Measurements from ENCODE around the gene PPP3R1. TPM values are rescaled to one million over a fixed set of nuclear protein-coding genes. Genes with fewer than 3 reads are reported as not detected.

Gene PPP3R1
- total and polyA plus RNA-seq, 7 donors, result 19.2 to 69.4 (median 45.7) TPM

DNA sequence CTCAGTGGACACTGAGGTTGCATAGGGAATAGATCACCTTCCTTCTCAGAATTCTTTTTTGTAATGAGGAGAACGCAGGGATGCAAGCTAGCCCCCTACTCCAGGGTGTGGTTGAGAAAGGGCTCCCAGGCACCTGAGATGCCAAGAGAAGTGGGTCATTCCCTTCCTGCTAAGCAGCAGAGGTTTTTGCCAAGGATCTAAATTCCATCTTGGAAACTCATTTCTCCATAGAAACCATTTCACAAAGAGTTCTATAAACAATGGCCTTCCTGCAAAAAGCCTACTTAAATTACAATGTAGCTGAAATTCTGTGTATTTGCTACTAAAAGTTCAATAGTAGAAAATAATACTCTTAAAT, 3.7 kb upstream of the PPP3R1 start:
- DNase-seq (no peak), ATAC-seq (no peak)
- Histone ChIP-seq H3K4me3 (no peak overlapping the region), H3K27ac (no peak overlapping the region), H3K27me3 (ENCODE audit: insufficient read depth in 3 of 3, low read length in 2 of 3) (no peaks in the 10 kb centered on the region), H3K36me3 (ENCODE audit: insufficient read depth in 1 of 2, low read depth in 1 of 2) (no peaks in the 10 kb centered on the region), H3K9me3 (no peaks in the 10 kb centered on the region), H3K4me1 (peaks cover 11% of the 10 kb centered on the region)
- 81 to 96% (median 94%) methylated on average over 1 of the region's 1 CpG for WGBS, 3 donors
- intact Hi-C loops (cut with DNase I), result loop anchor here in 1 of 2 donors (2.0 kb wide), 1 partner anchor 27 kb away; no protein-coding TSS in a partner anchor
- TF ChIP-seq, protein P1, sequence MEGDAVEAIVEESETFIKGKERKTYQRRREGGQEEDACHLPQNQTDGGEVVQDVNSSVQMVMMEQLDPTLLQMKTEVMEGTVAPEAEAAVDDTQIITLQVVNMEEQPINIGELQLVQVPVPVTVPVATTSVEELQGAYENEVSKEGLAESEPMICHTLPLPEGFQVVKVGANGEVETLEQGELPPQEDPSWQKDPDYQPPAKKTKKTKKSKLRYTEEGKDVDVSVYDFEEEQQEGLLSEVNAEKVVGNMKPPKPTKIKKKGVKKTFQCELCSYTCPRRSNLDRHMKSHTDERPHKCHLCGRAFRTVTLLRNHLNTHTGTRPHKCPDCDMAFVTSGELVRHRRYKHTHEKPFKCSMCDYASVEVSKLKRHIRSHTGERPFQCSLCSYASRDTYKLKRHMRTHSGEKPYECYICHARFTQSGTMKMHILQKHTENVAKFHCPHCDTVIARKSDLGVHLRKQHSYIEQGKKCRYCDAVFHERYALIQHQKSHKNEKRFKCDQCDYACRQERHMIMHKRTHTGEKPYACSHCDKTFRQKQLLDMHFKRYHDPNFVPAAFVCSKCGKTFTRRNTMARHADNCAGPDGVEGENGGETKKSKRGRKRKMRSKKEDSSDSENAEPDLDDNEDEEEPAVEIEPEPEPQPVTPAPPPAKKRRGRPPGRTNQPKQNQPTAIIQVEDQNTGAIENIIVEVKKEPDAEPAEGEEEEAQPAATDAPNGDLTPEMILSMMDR (IDR thresholded peaks at IDR 0.05), result no peak

DNA sequence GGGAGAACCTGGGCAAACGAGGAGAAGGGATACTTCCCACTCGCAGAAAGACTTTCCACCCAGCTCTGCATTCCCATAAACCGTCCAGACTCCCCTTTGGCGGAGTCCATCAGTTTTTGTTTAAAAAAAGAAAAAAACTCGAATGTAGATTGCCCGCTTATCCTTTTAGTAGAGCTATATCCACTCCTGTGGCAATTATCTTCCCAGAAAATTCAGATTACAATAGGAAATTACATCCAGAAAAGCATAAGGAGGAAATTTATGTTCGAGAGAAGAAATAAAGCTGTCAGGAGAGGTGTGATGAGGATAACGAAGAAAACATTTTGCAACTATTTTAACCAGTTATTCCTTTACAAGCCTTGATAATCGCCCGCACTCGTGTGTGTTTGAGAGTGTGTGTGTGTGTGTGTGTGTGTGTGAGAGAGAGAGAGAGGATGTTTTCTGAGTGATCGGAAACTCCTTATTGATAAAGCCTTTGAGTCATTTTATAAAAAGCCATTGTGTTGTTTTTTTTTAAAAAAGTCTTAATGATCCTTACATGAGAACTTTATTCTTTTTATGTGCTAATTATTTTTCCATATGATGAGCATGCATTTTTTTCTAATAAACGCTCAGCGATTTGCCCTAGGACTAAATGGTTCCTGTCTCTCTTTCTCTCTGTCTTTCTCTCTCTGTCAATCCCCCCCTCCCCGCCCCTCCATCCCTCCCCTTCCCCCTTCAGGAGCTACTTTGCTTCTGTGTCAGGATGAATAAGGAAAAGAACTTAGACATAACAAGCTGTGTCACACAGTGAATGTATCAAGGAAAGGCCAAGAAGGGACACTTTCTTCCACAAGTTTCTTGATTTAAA, 1.1 kb upstream of the PPP3R1 start:
- intact Hi-C loops (cut with DNase I), result loop anchor here (2.0 to 5.0 kb wide), 5 partner anchors 39 to 97 kb away; partner anchors contain the start of genes PNO1 (in 2 of the 2) and CNRIP1 (in 1 of the 2)
- WGBS, 3 donors, result 3 to 4% (median 4%) methylated on average over 15 of the region's 15 CpGs
- Histone ChIP-seq H3K4me3 (peak overlapping the region; percentile 91), H3K27ac (peak overlapping the region; percentile 99), H3K27me3 (ENCODE audit: insufficient read depth in 3 of 3, low read length in 2 of 3) (no peaks in the 10 kb centered on the region), H3K36me3 (ENCODE audit: insufficient read depth in 1 of 2, low read depth in 1 of 2) (no peaks in the 10 kb centered on the region), H3K9me3 (no peaks in the 10 kb centered on the region), H3K4me1 (peaks cover 35% of the 10 kb centered on the region)
- DNase-seq (no peak), ATAC-seq (no peak)
- TF ChIP-seq, protein P1 (IDR thresholded peaks at IDR 0.05), result no peak

- peak overlapping the region; percentile 99 for H3K27ac ChIP-seq
- WGBS, 3 donors, result 1% methylated on average over 31 to 78 of the region's 78 CpGs
- no peaks in the 10 kb centered on the region for H3K27me3 ChIP-seq (ENCODE audit: insufficient read depth in 3 of 3, low read length in 2 of 3)
- intact Hi-C loops (cut with DNase I), result loop anchor here (2.0 to 5.0 kb wide), 5 partner anchors 40 to 95 kb away; partner anchors contain the start of genes PNO1 (in 2 of the 2) and CNRIP1 (in 1 of the 2)
- ATAC-seq, result peak in 2 of 4 donors; percentile 13 to 16
- TF ChIP-seq, protein P1 (IDR thresholded peaks at IDR 0.05), result no peak
- peak overlapping the region; percentile 91 for H3K4me3 ChIP-seq
- peak; percentile 46 to 73 for DNase-seq
- H3K4me1 ChIP-seq, result peaks cover 50% of the 10 kb centered on the region
- no peaks in the 10 kb centered on the region for H3K36me3 ChIP-seq (ENCODE audit: insufficient read depth in 1 of 2, low read depth in 1 of 2)
- no peaks in the 10 kb centered on the region for H3K9me3 ChIP-seq
These were observed 405 bp downstream of the PPP3R1 start for GRCh38 chr2:68251855-68252399.

DNA sequence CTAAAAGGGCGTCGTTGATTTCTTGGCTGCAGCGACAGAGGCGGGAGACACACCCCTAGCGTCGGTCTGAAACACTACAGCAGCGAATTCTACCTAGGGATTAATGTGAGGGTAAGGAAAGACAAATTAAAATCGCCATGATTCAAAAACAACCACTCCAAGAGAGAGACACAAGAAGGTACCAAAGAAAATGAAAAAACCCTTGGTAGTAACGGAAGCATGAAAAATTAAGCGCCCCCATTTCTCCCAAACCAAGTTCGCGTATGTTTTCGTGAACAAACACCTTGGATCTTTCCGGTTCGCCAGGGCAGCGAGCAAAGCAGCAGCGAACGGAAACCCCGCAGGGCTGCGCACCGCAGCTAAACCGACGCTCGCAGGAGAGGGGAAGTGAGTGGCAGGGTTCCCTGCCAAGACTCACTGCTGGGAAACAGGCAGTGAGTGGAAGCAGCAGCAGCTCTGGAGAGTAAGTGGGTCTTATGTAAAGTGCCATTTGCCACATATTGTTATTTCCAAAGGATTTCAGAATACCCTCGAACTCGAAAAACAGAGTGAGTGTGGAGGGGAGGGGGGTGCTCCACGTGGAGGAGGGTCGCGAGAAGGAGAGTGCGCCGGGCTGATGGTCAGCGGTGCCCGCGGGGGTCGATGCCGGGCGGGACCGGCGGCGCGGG, 1.0 kb downstream of the PPP3R1 start:
- DNase-seq, result peak; percentile 51 to 75
- peak; percentile 61 to 81 (median 68) for ATAC-seq
- 0 to 1% (median 0%) methylated on average over 27 to 41 of the region's 41 CpGs for WGBS, 3 donors
- H3K4me1 ChIP-seq, result peaks cover 55% of the 10 kb centered on the region
- no peaks in the 10 kb centered on the region for H3K27me3 ChIP-seq (ENCODE audit: insufficient read depth in 3 of 3, low read length in 2 of 3)
- intact Hi-C loops (cut with DNase I), result loop anchor here (5.0 kb wide), 3 partner anchors 41 to 94 kb away; partner anchors contain the start of gene PNO1 (in 1 of the 2)
- TF ChIP-seq, protein P1 (IDR thresholded peaks at IDR 0.05), result peak; percentile 69
- H3K4me3 ChIP-seq, result peak overlapping the region; percentile 91
- H3K9me3 ChIP-seq, result no peaks in the 10 kb centered on the region
- peak overlapping the region; percentile 99 for H3K27ac ChIP-seq
- H3K36me3 ChIP-seq (ENCODE audit: insufficient read depth in 1 of 2, low read depth in 1 of 2), result no peaks in the 10 kb centered on the region

Measured in psoas muscle (tissue), 8 donors.